K562 (cell line): Measurements from ENCODE around the gene ZC3H12A. TPM values are rescaled to one million over a fixed set of nuclear protein-coding genes. Genes with fewer than 3 reads are reported as not detected.
A peak's percentile ranks its signal among the peaks of the same experiment; 100 is the strongest.

Experiments
- ATAC-seq: fragments of 200-7000 bp; cut with Tn5 transposase; 3 replicates; pipeline ENCODE4 v1.9.1; 2020; ENCODE audit warnings: moderate library complexity
- BruUV-seq: library from RNA; stranded (reverse); fragments of 400-500 nt; replicated peaks from 2 replicates; lab custom pipeline; 2021; lab: Mats Ljungman, UMichigan
- CTCF ChIA-PET: fragments of 300-600 bp; formaldehyde crosslinking; extraction: SDS; loops from one replicate; lab custom pipeline; 2021; ENCODE audit warnings: low intra/inter-chr PET ratio; lab: Yijun Ruan, JAX
- POLR2A ChIA-PET: fragments of 300-600, 350-650 bp; sonication (Branson Sonifier 250); formaldehyde crosslinking; extraction: SDS; loops from one replicate; lab custom pipeline; 2021; ENCODE audit warnings: antibody characterized with exemption, inconsistent platforms; lab: Yijun Ruan, JAX
- DNase-seq, 4 experiments: peaks; one replicate each; pipeline versions ENCODE4 v3.0.0 to v3.0.0-alpha.2; 2011 to 2018; ENCODE audit warnings: low spot score in 3 of 4, mixed read lengths in 3 of 4; ENCODE audit errors: extremely low read depth in 1 of 4
- FAIRE-seq: peaks from 2 replicates; lab custom pipeline; 2011; peaks lifted over from hg19 to GRCh38; lab: Jason Lieb, UNC
- H2AFZ ChIP-seq: 2 replicates; pipeline ENCODE4 v1.6.0; 2011; ENCODE audit warnings: low read depth, low read length, control low read depth, inconsistent platforms
- H3K27ac ChIP-seq: fragments of 200-600 bp; 3 replicates; pipeline ENCODE4 v1.8.0; 2011; ENCODE audit warnings: low read depth, mild to moderate bottlenecking, control low read depth, inconsistent platforms, low read length, moderate library complexity, mixed read lengths; ENCODE audit errors: extremely low read depth
- H3K27me3 ChIP-seq, 2 experiments: fragments of 300-600 bp in 1 of 2; 2 replicates in 1 of 2; 3 replicates in 1 of 2; pipeline versions ENCODE4 v1.6.0 to v1.8.0; 2011; ENCODE audit warnings: inconsistent platforms in 2 of 2, low read length in 2 of 2, mild to moderate bottlenecking in 1 of 2, mixed read lengths in 1 of 2, moderate library complexity in 1 of 2; ENCODE audit not compliant: control insufficient read depth in 2 of 2, insufficient read depth in 2 of 2
- H3K36me3 ChIP-seq: fragments of 300-600 bp; 3 replicates; pipeline ENCODE4 v1.8.0; 2011; ENCODE audit warnings: mild to moderate bottlenecking, low read length, inconsistent platforms; ENCODE audit not compliant: control insufficient read depth, insufficient read depth
- H3K4me1 ChIP-seq, 2 experiments: fragments of 200-600 bp in 1 of 2; replicated peaks in 1 of 2; 2 replicates in 1 of 2; 3 replicates in 1 of 2; pipeline versions ENCODE4 v1.5.1 to v1.8.0; 2011; ENCODE audit warnings: inconsistent platforms in 2 of 2, low read length in 2 of 2, mild to moderate bottlenecking in 1 of 2, mixed read lengths in 1 of 2, moderate library complexity in 1 of 2; ENCODE audit not compliant: control insufficient read depth in 2 of 2, insufficient read depth in 2 of 2
- H3K4me2 ChIP-seq: 2 replicates; pipeline ENCODE4 v1.6.1; 2011; ENCODE audit warnings: low read length, control low read depth, inconsistent platforms, mixed read lengths; ENCODE audit not compliant: insufficient read depth
- H3K4me3 ChIP-seq: fragments of 200-600 bp; sonication (generic), shearing (Covaris generic); 2 replicates; pipeline ENCODE4 v1.5.1; 2016; ENCODE audit warnings: control low read depth, inconsistent platforms
- H3K79me2 ChIP-seq: fragments of 200-600 bp; 3 replicates; pipeline ENCODE4 v1.8.0; 2011; ENCODE audit warnings: low read length, inconsistent platforms; ENCODE audit not compliant: control insufficient read depth, insufficient read depth
- H3K9ac ChIP-seq, 2 experiments: 2 replicates each; pipeline versions ENCODE4 v1.6.0 to v1.6.1; 2011; ENCODE audit warnings: low read depth in 2 of 2, low read length in 2 of 2, control low read depth in 1 of 2, inconsistent platforms in 1 of 2, mild to moderate bottlenecking in 1 of 2, mixed read lengths in 1 of 2; ENCODE audit not compliant: insufficient read depth in 1 of 2
- H3K9me1 ChIP-seq: one replicate; pipeline ENCODE4 v1.6.0; 2011; ENCODE audit warnings: inconsistent platforms, mild to moderate bottlenecking, low read length, moderate library complexity; ENCODE audit not compliant: control insufficient read depth, insufficient read depth
- H3K9me3 ChIP-seq: replicated peaks from 2 replicates; pipeline ENCODE4 v1.5.1; 2011; ENCODE audit warnings: low read depth, low read length, inconsistent platforms; ENCODE audit not compliant: control insufficient read depth, insufficient read depth
- H4K20me1 ChIP-seq: replicated peaks from 2 replicates; pipeline ENCODE4 v1.6.1; 2011; ENCODE audit warnings: low read length, inconsistent platforms, mixed read lengths; ENCODE audit not compliant: control insufficient read depth, insufficient read depth
- ATF4 ChIP-seq: fragments of 450-650 bp; formaldehyde crosslinking; IDR thresholded peaks from 2 replicates; pipeline ENCODE4 v1.4.0; 2022; ENCODE audit warnings: mild to moderate bottlenecking, moderate library complexity
- FOXA3 ChIP-seq, 2 experiments: fragments of 450-650 bp in 1 of 2; sonication (generic) in 1 of 2; formaldehyde crosslinking; IDR thresholded peaks in 1 of 2; conservative IDR thresholded peaks in 1 of 2; 2 replicates each; pipeline versions ENCODE4 v1.4.0 to v1.8.0; 2020 to 2022; ENCODE audit warnings: mild to moderate bottlenecking in 2 of 2, missing genetic modification reagents in 1 of 2
- HMGXB4 ChIP-seq: sonication (generic); formaldehyde crosslinking; IDR thresholded peaks from 2 replicates; pipeline ENCODE4 v1.8.1; 2023; ENCODE audit warnings: mild to moderate bottlenecking, missing genetic modification reagents
- HNRNPK ChIP-seq: fragments of 200-400 bp; formaldehyde crosslinking; IDR thresholded peaks from one replicate; pipeline ENCODE4 v1.6.1; 2018; ENCODE audit warnings: mild to moderate bottlenecking, low read depth, low read length; ENCODE audit not compliant: poor library complexity, severe bottlenecking
- MCM3 ChIP-seq: fragments of 450-650 bp; IDR thresholded peaks from 2 replicates; pipeline ENCODE4 v1.6.1; 2016
- NONO ChIP-seq, 2 experiments: fragments of 200-400 bp in 1 of 2; fragments of 450-650 bp in 1 of 2; formaldehyde crosslinking in 1 of 2; IDR thresholded peaks; 2 replicates each; pipeline ENCODE4 v1.6.1; 2017; ENCODE audit warnings: low read depth in 2 of 2, mild to moderate bottlenecking in 2 of 2, moderate library complexity in 2 of 2, low read length in 1 of 2
- PRDM10 ChIP-seq: fragments of 450-650 bp; IDR thresholded peaks from 2 replicates; pipeline ENCODE4 v1.6.1; 2018; ENCODE audit not compliant: partially characterized antibody
- RBBP5 ChIP-seq: fragments of 200-600 bp; sonication (generic); IDR thresholded peaks from 2 replicates; pipeline ENCODE4 v1.6.1; 2012; ENCODE audit warnings: borderline replicate concordance, mild to moderate bottlenecking, low read length, control low read depth, inconsistent platforms; ENCODE audit not compliant: insufficient read depth, poor library complexity, severe bottlenecking
- RBM17 ChIP-seq: fragments of 200-400 bp; formaldehyde crosslinking; IDR thresholded peaks from 2 replicates; pipeline ENCODE4 v1.6.1; 2017; ENCODE audit warnings: low read depth, mild to moderate bottlenecking, low read length, borderline replicate concordance
- SMARCA4 ChIP-seq: fragments of 450-650 bp; IDR thresholded peaks from 2 replicates; pipeline ENCODE4 v1.6.1; 2016
- SP1 ChIP-seq: sonication (generic); formaldehyde crosslinking; IDR thresholded peaks from 2 replicates; pipeline ENCODE4 v1.8.1; 2022; ENCODE audit warnings: mild to moderate bottlenecking, missing genetic modification reagents
- TRIM28 ChIP-seq: fragments of 450-650 bp; IDR thresholded peaks from 2 replicates; pipeline ENCODE4 v1.6.1; 2017
- XRCC5 ChIP-seq: fragments of 200-400 bp; formaldehyde crosslinking; IDR thresholded peaks from 2 replicates; pipeline ENCODE4 v1.6.1; 2017; ENCODE audit warnings: low read depth, mild to moderate bottlenecking, low read length
- ZC3H11A ChIP-seq: IDR thresholded peaks from 2 replicates; pipeline ENCODE4 v1.6.1; 2012; ENCODE audit warnings: low read depth, low read length, improper control_type of control experiment
- ZEB2 ChIP-seq: fragments of 450-650 bp; IDR thresholded peaks from 2 replicates; pipeline ENCODE4 v1.6.1; 2016
- ZNF280B ChIP-seq: fragments of 250-450 bp; sonication (Bioruptor Pico); IDR thresholded peaks from 2 replicates; pipeline ENCODE4 v1.5.1; 2021; ENCODE audit warnings: mild to moderate bottlenecking
- WGBS: fragments of 100-300 bp; shearing (Covaris generic); methylation state at CpG from one replicate; pipeline ENCODE4 v1.1.6; 2016; ENCODE audit warnings: low coverage, mixed read lengths; ENCODE audit not compliant: insufficient coverage; ENCODE audit errors: missing lambda C conversion rate; 5-methylcytosine and 5-hydroxymethylcytosine counted together
- in situ Hi-C: fragments of 300-500 bp; cut with MboI; formaldehyde crosslinking; loops from 4 replicates; pipeline ENCODE4 v1.15.0; 2018; ENCODE audit warnings: inconsistent platforms, mixed read lengths
- intact Hi-C: fragments of 100-400 bp; cut with micrococcal nuclease; formaldehyde crosslinking; loops from 2 replicates; pipeline ENCODE4 v1.14.2; 2022
- polyA plus RNA-seq, 8 experiments: library from polyadenylated mRNA; depleted of rRNA in 4 of 8; stranded (reverse) in 5 of 8; unstranded in 3 of 8; fragments of >200 nt; fragmentation: Nextera tagmentation in 2 of 8; fragmentation: Illumina TruSeq in 1 of 8; extraction: Ambion mirVana in 2 of 8; extraction: Trizol in 1 of 8; gene quantifications; 2 replicates each; pipeline versions ENCODE4 v1.2.1 to v1.2.3, GENCODE V29; 2011 to 2014; ENCODE audit warnings: inconsistent platforms in 1 of 8, missing spikeins in 1 of 8
- total RNA-seq, 7 experiments: library from RNA; depleted of rRNA in 6 of 7; stranded (reverse); fragments of >200 nt in 6 of 7; fragmentation: Illumina TruSeq in 2 of 7; extraction: Trizol in 2 of 7; gene quantifications; 2 replicates each; pipeline versions ENCODE4 v1.2.1 to v1.2.3, GENCODE V29; 2011 to 2021; ENCODE audit warnings: low replicate concordance in 1 of 7

ZC3H12A gene
- total and polyA plus RNA-seq, 9 of the 15 experiments (the other 6 are each of a cell fraction or from before 2014, with no cell fraction given): 0.14 to 9.4 (median 6.7) TPM

GRCh38 chr1:37429029-37429428 lies 45.4 kb upstream of the ZC3H12A start:
- Histone ChIP-seq H3K4me1 (0 out of 5 replicates have a peak, but pooled peaks cover 0 to 5% of the 10 kb centered on the region in 2 experiments), H3K9ac (no peak overlapping the region), H3K27me3 (peaks cover 15 to 45% of the 10 kb centered on the region in 2 experiments; a peak in 4 of 5 replicates), H3K27ac (no peak overlapping the region), H3K4me3 (no peak overlapping the region), H3K4me2 (no peak overlapping the region), H3K36me3 (no peaks in the 10 kb centered on the region), H3K9me3 (no peaks in the 10 kb centered on the region), H3K9me1 (no peaks in the 10 kb centered on the region), H2AFZ (no peak overlapping the region), H4K20me1 (no peaks in the 10 kb centered on the region; the same call in 1 of the 2 replicates), H3K79me2 (no peaks in the 10 kb centered on the region)
- 0% methylated on average over 6 of the region's 6 CpGs for WGBS
- ChIA-PET POLR2A (no interaction called here), CTCF (no interaction called here)
- peak; percentile 11 for FAIRE-seq
- no peak for ATAC-seq
- intact Hi-C loops (no loop called here), in situ Hi-C loops (no loop called here)
- no peak for DNase-seq
- BruUV-seq: no TSS peak
- no peak for TF ChIP-seq XRCC5
- no peak for TF ChIP-seq ZC3H11A
- no peak for TF ChIP-seq ZNF280B (CRISPR knock-in tag)
- no peak for TF ChIP-seq TRIM28
- no peak for TF ChIP-seq RBBP5
- no peak for TF ChIP-seq ZEB2
- no peak for TF ChIP-seq FOXA3 (CRISPR knock-in tag; conservative IDR thresholded peaks at IDR 0.05 in 1 of 2, IDR thresholded peaks at IDR 0.05 in 1 of 2)
- TF ChIP-seq MCM3: no peak
- TF ChIP-seq HMGXB4 (CRISPR knock-in tag): no peak
- TF ChIP-seq PRDM10: no peak
- no peak for TF ChIP-seq NONO (IDR thresholded peaks at IDR 0.05; ENCODE audit: low read depth in 2 of 2, low read length in 1 of 2)
- no peak for TF ChIP-seq ATF4 (CRISPR knock-in tag)
- no peak for TF ChIP-seq RBM17
- TF ChIP-seq SP1: no peak
- TF ChIP-seq SMARCA4: no peak
- TF ChIP-seq HNRNPK: no peak
